ENCODE results near the gene BTBD16.

The BTBD16 gene

DNA sequence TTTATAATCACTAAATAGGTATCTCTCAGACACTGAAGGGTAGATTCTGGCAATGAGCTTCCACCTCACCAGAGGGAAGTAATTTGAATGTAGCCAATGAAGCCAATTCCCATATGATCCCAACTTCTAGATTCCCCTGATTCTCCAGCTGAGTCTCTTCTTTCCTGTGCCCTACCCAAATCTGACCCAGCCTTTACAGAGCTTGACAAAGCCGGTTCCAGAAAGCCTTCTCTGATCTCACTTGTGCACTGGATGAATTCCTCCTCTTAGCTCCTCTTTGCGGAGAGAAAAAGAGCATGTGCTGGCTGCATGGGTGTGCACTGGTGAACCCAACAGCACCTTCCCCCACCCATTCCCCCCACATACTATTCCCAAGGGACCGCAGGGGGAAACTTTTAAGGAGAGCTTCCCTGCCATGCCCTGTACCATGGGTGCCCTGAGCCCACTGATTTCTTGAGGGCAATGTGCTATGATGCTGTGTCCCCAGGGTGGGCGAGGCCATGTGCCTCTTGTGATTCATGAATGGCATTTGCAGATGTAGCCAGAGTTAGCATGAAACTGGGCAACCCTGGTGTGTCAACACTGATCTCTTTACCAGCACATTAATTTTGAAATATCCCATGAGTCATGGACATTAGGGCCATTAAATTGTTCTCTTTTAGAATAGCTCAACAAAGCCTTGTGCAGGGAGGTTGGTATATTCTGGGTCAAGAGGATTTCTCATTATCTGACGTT lies 53.0 kb downstream of the BTBD16 start:
- DNase-seq: no peak

DNA sequence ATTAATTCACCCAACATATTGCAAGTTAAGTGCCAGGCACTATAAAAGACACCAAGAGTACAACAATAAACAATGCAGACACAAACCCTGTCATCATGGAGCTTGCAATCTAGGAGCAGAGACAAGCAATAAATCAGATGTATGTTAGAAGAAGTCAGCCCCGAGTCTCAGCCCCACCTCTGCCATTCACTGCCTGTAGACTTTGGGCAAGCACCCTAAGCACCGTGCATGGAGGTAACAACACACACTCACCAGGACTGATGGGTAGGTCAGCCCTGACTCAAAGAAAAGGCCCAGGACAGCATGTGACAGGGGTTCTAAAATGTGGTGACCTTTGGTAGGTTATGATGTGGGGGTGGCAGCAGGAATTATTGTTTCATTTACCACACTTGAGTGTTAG lies 54.1 kb downstream of the BTBD16 start:
- no peak for DNase-seq

DNA sequence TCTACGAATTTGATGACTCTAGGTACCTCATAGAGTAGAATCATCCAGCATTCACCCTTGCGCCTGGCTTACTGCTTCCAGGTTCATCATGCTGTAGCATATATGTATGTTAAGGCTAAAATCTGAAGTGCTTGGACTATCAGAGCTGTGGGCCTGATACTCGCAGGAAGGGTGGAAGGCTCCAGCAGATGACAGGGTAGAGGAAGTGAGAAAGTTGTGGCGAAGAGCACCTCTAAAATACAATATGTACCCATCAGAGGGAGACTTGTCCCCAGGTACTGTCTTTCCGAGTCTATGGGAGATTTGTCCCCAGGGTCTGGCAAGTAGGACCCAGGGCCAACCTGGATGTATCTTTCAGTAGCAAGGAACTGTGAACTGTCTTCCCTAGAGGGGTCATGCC lies 55.3 kb downstream of the BTBD16 start:
- no peak for DNase-seq

DNA sequence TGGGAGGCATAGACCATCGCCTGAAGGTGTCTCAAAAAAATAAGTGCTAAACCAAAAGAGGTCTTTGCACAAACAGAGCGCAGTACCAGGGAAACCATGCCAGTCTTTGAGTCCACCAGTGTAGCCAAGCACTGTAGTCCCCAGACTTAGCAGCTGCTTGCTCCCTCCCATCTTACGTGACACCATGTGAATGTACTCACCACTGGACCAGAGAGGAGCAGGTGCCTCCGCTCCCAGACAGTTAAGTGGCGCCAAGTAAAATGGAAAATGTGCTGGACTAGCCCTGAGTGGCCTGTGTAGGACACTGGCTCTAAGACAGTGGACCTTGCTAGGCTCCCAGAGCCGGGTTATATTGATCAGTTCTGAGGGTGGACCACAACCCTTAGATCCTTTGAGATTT lies 55.7 kb downstream of the BTBD16 start:
- DNase-seq: no peak

DNA sequence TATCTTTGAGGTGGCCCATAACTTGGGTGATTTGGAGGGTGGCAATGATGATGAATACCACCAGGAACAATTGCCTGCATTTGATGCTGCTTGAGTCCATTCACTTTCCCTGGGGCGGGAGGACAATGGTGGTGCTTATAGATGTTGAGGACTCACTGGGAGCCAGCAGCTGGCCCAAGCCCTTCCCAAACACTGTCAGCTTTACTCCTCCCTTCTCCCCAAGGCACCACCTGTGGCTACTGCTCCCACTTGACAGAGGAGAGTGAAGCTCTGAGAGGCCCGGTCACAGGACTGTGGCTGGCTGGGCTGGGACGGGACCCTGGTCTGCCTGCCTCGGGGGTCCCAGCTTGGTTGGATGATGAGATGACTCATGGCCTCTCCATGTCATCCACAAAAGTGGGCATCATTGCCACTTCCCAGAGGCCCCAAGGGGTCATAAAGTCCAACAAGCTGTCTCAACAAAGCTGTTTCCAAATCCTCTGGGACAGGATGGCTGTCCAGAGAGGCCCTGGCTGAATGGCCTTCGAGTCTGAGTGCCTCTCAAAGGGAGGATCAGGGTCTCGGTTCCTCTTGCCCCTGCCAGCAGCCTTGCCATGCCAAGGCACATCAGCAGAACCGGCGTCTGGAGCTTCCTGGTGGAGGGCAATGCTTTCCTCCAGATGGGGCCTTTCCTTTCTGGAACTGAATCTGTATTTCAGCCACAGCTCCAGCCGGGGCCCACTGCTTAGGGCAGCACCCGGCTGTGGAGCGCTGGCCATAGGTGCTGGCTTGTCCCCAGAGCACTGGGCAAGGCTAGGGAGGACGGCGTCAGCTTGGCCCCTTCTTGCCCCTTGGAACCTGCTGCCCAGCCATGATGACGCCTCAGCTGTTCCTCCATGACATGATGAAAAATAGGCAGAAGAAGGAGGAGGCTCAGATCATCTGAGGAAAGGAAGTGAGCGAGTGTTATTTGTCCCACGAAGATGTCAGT lies 56.4 kb downstream of the BTBD16 start:
- DNase-seq: no peak

DNA sequence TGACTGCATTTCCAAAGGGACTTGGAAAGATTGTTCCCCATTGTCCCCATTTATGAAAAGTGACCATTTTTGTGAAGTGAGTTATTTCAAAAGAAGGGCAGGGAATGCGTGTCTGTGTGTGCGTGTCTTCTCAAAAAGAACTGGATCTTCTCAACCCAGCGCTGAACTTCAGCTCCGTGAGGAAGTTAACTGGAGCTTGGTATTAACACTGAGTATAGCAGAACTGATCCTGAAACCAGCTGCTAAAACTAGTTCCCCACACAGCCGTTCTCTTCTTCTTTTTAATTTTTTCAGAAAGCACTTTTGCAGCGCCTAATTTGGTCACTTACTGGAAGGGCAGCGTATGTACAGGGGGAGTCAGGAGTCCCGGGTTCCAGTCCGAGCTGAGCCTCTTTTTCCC lies 57.6 kb downstream of the BTBD16 start:
- no peak for DNase-seq

DNA sequence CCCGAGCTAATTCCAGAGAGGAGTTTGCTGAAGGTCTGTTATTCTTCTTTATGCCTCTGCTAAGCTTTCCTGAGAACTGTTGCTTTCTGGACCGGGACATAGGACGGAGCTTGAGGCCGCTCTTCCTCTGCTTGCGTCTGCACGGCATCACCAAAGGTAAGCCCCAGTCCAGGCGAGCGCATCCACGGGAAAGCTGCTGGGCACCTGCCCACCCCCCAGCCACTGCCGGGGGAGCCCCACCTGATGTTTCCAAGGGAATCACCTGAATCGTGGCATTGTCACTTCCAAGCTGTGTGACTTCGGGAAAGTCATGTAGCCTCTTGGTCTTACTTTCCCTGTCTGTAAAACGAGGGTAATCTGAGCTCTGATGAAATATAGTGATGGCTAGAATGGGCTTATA lies 58.3 kb downstream of the BTBD16 start:
- DNase-seq: no peak

DNA sequence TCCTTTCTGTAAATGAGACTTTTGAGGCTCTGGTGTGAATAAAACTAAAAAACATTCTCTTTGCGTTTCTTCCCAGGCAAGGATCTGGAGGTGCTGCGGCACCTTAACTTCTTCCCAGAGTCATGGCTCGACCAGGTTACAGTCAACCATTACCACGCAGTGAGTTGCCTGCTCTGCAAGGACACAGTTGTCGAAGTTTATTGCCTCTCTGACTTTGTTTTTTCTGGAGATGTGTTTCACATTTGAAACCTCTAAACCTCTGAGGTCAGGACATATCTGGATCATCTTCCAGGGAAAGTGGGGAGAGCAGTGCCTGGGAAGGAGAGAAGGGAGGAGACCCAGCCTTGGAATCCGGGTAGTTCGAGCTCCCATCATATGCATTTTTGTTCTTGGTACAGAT lies 60.0 kb downstream of the BTBD16 start:
- DNase-seq: no peak

DNA sequence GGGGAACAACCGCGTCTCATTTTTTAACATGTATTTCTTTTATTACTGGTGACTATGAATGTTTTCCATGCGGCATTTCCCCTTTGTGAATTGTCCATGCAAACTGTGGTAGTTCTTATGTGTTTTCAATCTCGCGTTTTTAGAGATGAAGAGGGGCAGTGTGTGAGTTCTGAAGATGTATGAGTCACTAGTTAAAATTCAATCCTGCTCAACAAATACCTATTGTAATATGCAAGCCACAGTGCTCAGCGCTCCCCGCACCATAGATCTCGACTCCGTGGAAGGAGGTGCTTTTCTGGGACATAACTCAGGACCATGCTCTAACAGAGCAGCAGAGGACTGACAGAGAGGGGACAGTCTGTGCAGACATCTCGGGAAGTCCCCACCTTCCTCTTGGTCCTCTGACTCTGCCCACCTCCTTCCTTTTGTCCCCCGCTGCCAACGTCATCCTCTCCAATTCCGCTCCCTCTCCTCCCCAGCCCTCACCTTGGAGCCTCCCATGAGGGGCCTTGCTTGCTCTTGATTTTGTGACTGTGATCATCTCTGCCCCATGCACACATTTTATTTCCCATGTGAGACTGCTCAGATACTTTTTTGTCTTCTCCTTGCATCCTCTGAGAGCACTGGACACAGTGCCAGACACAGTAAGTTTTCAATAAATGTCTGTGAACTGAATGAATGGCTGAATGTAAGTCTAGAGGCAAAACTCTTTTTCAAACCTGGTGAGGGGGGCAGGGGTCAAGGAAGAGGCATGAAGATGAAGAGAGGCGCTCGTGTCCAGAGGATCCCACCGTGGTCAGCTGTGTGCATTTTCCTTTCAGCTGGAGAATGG lies 60.7 kb downstream of the BTBD16 start:
- no peak for DNase-seq

DNA sequence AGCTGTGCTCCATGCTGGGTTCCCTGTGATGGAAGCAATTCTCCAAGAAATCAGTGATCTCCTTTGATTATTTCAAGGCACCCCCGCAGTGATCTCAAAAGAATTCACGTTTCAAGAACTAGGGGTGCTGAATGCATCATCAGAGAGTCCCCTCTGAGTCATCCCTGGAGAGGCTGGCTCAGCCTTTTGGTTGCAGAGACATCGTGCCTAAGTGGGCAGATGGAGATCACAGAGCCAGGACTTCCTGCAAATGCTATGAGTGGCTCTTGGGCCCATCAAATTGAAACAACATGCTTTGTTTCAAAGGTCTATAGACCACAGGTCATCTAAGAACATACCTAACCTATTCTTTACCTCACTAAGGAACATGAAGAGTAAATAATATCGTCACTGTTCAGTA lies 61.9 kb downstream of the BTBD16 start:
- no peak for DNase-seq

DNA sequence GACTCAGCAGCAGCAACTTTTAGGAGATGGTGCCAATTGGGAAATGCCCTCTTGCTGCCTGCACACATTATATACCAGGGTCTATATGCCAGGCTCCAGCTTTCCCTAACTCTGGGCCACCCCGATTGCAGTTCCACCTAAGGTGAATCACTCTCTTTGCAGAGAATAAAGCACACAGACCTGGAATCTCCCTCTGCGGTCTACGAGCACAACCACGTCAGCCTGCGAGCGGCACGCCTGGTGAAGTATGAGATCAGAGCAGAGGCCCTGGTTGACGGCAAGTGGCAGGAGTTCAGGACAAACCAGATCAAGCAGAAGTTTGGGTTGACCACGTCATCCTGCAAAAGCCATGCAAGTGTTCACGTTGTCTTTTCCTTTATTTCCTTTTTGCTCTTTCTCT lies 65.2 kb downstream of the BTBD16 start:
- no peak for DNase-seq

DNA sequence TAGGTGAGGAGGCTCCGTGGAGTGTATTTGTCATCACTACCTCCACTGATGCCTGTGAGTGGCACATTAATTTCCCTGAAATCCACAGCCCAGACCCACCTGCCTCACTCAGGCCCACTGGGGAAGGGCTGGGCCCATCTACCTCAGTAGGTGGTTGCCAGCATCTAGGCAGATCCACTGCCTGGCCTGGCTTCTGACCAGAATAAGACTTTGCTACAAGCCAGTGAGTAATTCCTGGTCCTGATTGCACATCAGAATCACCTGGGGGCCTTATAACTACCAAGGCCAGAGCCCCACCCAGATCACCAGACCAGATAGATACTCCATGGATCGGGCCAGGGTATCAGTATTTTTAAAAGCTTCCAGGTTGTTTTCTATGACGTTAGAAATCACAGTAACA lies 65.9 kb downstream of the BTBD16 start:
- DNase-seq: no peak

DNA sequence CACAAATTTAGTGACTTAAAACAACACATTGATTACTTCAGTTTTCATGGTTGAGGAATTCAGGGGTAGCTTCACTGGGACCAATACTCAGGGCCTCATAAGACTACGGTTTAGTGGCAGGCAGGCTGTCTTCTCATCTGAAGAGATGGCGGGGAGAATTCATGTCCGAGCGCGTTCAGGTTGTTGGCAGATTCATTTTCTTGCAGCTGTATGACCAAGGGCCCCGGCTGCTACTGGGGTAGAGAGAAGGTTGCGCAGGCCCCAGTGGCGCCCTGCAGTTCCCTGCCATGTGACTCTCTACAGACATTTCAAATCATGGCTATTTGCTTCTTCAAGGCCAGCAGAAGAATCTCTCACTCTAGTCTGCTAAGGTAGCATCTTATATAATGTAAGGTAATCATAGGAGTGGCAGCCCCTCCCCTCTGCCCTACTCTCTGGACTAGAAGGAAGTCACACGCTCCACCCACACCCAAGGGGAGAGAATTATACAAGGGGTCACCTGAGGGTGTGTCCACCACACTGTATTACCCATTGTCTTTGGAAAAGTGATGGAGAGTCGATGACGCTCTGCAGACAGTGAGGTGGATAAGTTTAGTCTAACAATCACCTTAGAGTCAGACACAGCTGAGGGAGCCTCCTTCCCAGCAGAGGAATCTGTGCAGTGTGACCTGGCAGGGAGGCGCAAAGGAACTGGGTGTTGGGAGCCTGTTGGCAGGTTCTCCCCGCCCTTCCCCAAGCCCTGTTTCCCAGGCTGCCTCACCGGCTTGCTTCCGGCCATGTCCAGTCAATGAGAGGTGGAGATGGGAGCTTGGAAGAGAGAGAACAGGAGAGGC lies 67.7 kb downstream of the BTBD16 start:
- DNase-seq: no peak

DNA sequence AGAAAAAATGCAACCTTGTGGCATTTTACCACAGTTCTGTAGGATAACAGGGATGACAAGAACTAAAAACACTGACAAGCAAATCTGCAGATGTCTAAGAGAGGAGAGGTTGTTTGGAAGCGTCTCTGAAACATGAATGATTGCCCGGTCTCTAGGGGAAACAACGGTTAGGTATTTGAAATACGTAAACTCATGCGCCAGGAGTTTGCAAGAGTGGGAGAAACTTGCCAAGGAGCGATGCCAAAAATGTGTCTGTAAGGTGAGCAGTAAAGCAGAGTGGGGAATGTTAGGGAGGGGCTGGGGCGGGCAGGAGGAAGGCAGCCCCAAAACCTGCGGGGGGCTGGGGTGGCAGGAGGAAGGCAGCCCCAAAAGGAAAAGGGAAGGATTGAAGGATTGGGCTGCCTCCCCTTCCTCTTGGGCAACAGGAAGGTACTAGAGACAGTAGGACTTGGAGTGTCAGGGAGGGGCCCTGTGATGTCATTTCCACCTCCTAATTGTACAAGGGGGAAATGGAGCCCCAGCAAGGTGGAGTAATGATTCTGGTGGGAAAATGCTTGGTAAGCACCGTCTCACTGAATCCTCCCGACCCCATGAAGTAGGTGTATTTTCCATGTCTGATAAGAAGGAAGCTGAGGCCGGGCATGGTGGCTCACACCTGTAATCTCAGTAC lies 70.2 kb downstream of the BTBD16 start:
- no peak for DNase-seq

DNA sequence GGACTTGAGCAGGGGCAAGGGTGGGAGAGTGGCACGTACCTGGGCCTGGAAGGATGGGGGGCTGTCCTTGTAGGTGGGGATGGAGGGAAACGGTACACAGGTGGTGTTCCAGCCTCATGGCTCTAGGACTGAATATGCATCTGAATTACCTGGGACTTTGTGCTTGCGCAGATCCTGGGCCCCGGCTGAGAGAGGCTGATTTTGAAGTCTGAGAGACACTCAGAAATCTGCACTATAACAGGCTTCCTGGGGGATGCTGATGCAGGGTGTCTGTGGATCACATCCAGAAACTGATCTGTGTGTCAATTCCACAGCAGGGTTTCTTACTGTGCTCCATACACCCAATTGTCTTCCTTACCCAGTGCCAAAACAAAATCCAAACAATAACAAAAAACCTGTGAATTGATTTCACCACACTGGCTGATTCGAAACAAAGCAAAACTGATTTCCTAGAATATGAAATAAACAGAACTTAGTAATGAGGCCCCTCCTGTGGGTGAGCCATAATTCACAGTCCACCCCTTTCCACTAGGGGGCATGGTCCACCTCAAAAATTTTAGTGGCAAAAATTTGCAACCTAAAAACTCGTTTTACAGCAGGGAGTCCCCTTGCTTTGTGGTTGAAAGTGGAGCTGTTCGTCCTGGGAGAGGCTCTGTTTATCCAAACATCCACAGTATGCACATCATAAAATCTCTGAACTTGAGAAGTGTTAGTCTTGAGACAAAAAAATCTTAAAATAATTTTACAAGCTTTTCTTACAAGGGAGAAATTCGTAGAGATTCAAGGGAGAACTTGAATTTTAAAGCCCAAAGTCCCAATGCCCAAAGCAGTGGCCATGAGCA lies 71.4 kb downstream of the BTBD16 start:
- DNase-seq: peak; percentile 77

DNA sequence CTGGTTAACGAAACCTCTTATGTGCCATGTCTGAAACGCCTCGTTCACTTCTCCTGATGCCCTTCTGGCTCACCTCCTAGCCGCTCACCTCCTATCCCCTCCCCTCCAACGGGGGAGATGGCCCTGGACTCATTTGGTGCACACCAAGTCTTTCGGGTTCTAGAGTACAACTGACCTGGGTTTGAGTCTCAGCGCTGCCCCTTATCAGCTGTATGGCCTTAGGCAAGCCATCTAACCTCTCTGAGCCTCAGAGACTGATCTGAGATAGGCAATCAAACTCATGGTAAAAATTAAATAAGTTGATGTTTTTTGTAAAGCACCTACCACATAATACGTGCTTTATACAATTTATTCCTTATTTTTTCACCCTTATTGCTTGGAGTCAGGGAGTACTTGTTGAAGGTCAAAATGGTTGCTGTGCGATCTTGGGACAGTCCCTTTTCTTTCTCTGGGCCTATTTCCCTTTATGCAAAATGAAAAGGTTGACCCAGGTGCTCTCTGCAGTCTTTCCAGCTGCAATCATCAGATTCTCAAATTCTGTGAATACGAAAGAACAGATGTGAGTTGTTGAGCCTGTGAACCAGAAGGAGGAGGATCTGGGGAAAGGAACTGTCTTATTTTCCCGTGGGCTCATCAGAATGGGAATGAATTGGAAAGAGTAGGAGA lies 72.2 kb downstream of the BTBD16 start:
- no peak for DNase-seq

DNA sequence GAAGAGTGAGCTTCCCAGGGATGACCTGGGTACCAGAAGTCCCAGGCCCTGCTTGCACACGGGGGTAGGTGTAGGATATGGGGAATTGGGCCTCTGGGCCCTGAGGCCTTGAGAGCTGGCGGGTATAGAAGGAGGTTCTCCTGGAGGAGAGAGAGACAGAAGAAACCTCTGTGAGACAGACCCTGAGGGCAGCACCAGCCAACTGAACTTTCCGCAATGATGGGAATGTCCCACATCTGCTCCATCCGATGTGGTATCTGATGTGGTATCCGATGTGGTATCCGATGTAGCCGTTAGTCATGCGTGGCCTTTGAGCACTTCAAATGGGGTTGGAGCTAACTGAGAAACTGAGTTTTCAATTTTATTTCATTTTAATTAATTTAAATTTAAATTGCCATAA lies 72.8 kb downstream of the BTBD16 start:
- DNase-seq: no peak

DNA sequence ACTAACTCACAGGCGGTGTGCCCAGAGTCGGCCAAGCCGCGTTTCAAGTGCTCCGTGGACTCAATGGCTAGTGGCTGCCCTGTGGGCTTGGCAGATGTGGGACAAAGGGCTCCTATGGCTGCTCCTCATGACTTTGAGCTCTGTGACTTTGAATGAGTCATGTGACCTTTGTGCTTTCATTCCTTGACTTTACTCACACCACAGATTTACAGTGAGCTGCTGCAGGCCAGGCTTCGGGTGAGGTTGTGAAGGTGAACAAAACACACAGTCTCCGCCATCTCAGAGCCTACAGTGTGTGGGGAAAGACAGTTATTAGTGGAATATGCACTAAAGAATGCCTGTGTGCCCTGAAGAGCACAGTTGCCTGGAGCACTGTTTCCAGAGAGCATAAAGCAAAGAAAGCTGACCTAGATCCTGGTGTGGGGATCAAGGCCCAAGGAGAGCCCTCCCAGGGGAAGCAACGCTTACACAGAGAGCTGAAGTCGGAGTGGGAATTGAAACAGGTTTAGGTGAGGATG lies 73.7 kb downstream of the BTBD16 start:
- DNase-seq: no peak

DNA sequence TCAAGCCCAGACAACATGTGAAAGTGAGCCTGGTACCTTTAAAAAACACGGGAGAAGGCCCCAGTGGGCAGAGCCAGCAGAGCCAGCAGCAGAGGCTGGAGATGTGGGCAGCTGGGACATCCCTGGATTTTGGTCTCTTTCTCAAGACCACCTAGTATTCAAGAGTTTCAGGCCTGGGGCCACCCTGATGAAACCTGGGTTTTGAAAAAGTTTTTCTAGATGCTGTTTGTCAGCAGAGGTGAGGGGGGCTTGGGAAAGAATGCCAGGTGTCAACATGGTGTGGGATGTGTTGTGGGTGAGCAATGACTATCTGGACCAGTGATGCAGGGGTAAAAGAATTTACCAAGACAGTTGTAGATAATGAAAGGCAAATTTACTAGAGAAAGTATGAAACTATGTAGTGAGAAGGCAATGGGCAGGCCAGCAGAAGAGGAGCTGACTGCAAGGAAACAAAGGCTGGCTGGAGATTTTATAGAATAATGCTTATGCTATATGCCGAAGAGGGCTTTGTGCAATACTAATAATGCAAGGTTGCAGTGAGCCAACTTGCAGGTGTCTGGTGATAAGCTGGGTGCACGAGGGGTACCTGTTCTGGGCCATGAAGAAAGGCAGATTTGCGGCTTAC lies 75.3 kb downstream of the BTBD16 start:
- no peak for DNase-seq

Data from CD4-positive, alpha-beta T cell treated with Interleukin-10 for 1 hour (primary cell).